Mucosa of descending colon (tissue), 3 donors: ENCODE data around the gene ORAI3. TPM values are rescaled to one million over a fixed set of nuclear protein-coding genes. Genes with fewer than 3 reads are reported as not detected.

Source experiments
- ATAC-seq: fragments of 200-7000 bp; cut with Tn5 transposase; one replicate; pipeline ENCODE4 v1.9.1; 2020; ENCODE audit warnings: mild to moderate bottlenecking, moderate library complexity
- DNase-seq, 3 donors: peaks; one replicate each; pipeline ENCODE4 v3.0.0-alpha.2; 2020
- H3K36me3 ChIP-seq: fragments of 200-600 bp; one replicate; pipeline ENCODE4 v1.8.0; 2021; ENCODE audit warnings: low read depth, mild to moderate bottlenecking
- H3K4me1 ChIP-seq: fragments of 200-600 bp; one replicate; pipeline ENCODE4 v1.8.0; 2021; ENCODE audit warnings: low read depth, mild to moderate bottlenecking
- H3K4me3 ChIP-seq: fragments of 200-600 bp; one replicate; pipeline ENCODE4 v1.8.0; 2021; ENCODE audit warnings: mild to moderate bottlenecking
- H3K9me3 ChIP-seq: fragments of 200-600 bp; one replicate; pipeline ENCODE4 v1.8.0; 2021; ENCODE audit warnings: mild to moderate bottlenecking
- CTCF ChIP-seq: fragments of 200-600 bp; IDR thresholded peaks from one replicate; pipeline ENCODE4 v1.8.0; 2022; ENCODE audit warnings: antibody characterized with exemption, mild to moderate bottlenecking
- intact Hi-C, 2 donors: fragments of 100-400 bp; cut with DNase I in 1 of 2; cut with micrococcal nuclease in 1 of 2; formaldehyde crosslinking; loops; one replicate each; pipeline versions ENCODE4 v1.11.0 to v1.11.1; 2022; cut with DNase I, micrococcal nuclease
- total RNA-seq, 3 donors: library from RNA; stranded (reverse); fragmentation: NEBNext Ultra II Directional in 2 of 3; extraction: Animal tissue kit (Norgen Biotek cat#: 25700) in 2 of 3; gene quantifications; one replicate each; pipeline versions ENCODE4 v1.2.1 to v1.2.4, GENCODE V29; 2021 to 2023
- donor health status: DM: no; HTN: no; CAD: no; lungs with moderate emphysema.
- donor health status: DM: no; HTN: no; CAD: no.
- donor health status: DM: no; HTN: yes; CAD: no.

ORAI3 gene
- total RNA-seq, 3 donors from 2014 or later, result 14.6 to 24.6 (median 15.4) TPM

DNA sequence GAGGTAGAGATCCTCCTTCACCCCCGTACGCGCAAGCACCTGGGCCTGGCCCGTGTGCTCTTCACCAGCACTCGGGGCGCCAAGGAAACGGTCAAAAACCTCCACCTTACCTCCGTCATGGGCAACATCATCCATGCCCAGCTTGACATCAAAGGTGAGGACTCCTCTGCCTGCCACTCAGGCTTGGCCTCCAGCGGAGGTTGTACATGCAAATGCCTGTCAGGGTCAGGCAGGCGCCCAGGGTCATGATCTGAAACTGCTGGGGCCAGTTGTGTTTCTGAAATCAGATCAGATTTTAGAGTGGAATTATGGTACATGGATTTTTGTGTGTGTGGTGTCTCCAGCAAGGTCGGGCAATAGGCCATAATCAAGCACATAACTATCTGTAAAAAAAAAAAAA, 12.5 kb downstream of the ORAI3 start:
- ATAC-seq (no peak), DNase-seq (no peak)
- peaks cover 9% of the 10 kb centered on the region for H3K4me1 ChIP-seq
- intact Hi-C loops, result no loop called here
- H3K4me3 ChIP-seq, result no peak overlapping the region
- no peak for TF ChIP-seq CTCF
- H3K36me3 ChIP-seq, result peaks cover 11% of the 10 kb centered on the region
- H3K9me3 ChIP-seq, result no peaks in the 10 kb centered on the region

GRCh38 chr16:30963925-30964511, 15.2 kb downstream of the ORAI3 start:
- DNase-seq, result no peak
- H3K4me1 ChIP-seq, result peaks cover 2% of the 10 kb centered on the region
- H3K9me3 ChIP-seq, result no peaks in the 10 kb centered on the region
- H3K36me3 ChIP-seq, result peaks cover 11% of the 10 kb centered on the region
- no peak overlapping the region for H3K4me3 ChIP-seq
- no peak for ATAC-seq
- TF ChIP-seq CTCF, result no peak
- intact Hi-C loops, result no loop called here

DNA sequence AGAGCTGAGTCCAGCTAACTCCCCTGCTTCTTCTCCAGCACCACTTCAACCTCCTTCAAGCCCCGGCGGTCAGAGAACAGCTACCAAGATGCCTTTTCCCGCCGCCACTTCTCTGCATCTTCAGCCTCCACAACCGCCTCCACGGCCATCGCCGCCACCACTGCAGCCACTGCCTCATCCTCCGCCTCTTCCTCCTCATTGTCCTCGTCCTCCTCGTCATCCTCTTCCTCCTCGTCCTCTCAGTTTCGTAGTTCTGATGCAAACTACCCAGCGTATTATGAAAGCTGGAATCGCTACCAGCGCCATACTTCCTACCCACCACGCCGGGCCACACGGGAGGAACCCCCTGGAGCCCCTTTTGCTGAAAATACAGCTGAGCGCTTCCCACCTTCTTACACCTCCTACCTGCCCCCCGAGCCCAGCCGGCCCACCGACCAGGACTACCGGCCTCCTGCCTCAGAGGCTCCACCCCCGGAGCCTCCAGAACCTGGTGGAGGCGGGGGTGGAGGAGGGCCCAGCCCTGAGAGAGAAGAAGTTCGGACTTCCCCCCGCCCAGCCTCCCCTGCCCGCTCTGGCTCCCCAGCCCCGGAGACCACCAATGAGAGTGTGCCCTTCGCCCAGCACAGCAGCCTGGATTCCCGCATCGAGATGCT, 15.8 kb downstream of the ORAI3 start:
- no peak overlapping the region for H3K4me3 ChIP-seq
- TF ChIP-seq CTCF, result no peak
- ATAC-seq, result no peak
- H3K9me3 ChIP-seq, result no peaks in the 10 kb centered on the region
- H3K36me3 ChIP-seq, result peaks cover 11% of the 10 kb centered on the region
- no peak for DNase-seq
- H3K4me1 ChIP-seq, result no peaks in the 10 kb centered on the region
- intact Hi-C loops, result no loop called here

- no peak for TF ChIP-seq CTCF
- Histone ChIP-seq H3K36me3 (peaks cover 11% of the 10 kb centered on the region), H3K4me1 (no peaks in the 10 kb centered on the region), H3K9me3 (no peaks in the 10 kb centered on the region), H3K4me3 (no peak overlapping the region)
- no peak for DNase-seq
- no peak for ATAC-seq
- intact Hi-C loops, result no loop called here
Observed at GRCh38 chr16:30965436-30965835, 16.6 kb downstream of the ORAI3 start.

DNA sequence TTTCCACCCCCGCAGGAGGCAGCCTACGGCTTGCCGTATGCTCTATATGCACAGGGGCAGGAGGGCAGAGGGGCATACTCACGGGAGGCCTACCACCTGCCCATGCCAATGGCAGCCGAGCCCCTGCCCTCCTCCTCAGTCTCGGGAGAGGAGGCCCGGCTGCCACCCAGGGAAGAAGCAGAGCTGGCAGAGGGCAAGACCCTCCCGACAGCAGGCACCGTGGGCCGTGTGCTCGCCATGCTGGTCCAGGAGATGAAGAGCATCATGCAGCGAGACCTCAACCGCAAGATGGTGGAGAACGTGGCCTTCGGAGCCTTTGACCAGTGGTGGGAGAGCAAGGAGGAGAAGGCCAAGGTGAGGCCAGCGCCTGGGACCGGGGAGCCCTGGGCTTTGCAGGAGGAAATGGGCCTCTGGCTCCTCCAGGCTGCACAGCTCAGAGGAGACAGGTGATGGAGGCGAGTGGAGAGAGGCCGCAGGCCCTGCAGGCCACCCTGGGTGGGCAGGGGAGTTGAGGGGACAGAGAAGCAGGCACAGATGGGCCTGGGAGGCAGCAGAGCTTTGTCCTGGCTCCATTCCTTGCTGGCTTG, 17.3 kb downstream of the ORAI3 start:
- peaks cover 8% of the 10 kb centered on the region for H3K36me3 ChIP-seq
- no peak overlapping the region for H3K4me3 ChIP-seq
- no peak for DNase-seq
- intact Hi-C loops, result no loop called here
- no peaks in the 10 kb centered on the region for H3K4me1 ChIP-seq
- no peak for ATAC-seq
- H3K9me3 ChIP-seq, result no peaks in the 10 kb centered on the region
- TF ChIP-seq CTCF, result no peak
